ENCODE results near the gene SELENOO.

The SELENOO gene

DNA sequence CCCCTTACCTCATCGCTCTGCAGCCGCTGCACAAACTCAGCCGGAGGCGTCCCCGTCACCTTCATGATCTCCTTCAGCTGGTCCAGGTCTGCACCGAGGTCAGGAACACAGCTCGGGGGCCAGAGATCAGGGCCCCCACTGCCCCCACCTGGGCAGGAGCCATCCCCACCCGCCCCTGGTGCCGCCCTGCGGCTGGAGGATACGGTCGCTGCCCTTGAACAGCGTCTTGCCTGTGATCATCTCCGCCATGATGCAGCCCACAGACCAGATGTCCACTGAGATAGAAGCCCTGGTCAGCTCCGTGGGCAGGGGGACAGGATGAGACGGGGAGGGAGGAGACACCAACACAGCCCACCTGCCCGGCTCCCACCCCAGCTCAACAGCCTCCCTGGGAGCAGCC is 54.8 kb downstream of the SELENOO start:
- peaks cover 7% of the 10 kb centered on the region for H3K4me1 ChIP-seq (ENCODE audit: control insufficient read depth, insufficient read depth, low read length)
- peaks cover 16% of the 10 kb centered on the region for H3K36me3 ChIP-seq (ENCODE audit: control insufficient read depth, insufficient read depth, low read length)
- H3K9ac ChIP-seq (ENCODE audit: low read length), result no peak overlapping the region
- peaks cover 6% of the 10 kb centered on the region for H3K27me3 ChIP-seq (ENCODE audit: control insufficient read depth, insufficient read depth, low read length)
- no peak overlapping the region for H3K27ac ChIP-seq (ENCODE audit: low read depth, low read length)
- no peak overlapping the region for H3K4me3 ChIP-seq (ENCODE audit: low read depth, low read length)
- no peaks in the 10 kb centered on the region for H3K9me3 ChIP-seq (ENCODE audit: control insufficient read depth, insufficient read depth, low read depth, low read length)

DNA sequence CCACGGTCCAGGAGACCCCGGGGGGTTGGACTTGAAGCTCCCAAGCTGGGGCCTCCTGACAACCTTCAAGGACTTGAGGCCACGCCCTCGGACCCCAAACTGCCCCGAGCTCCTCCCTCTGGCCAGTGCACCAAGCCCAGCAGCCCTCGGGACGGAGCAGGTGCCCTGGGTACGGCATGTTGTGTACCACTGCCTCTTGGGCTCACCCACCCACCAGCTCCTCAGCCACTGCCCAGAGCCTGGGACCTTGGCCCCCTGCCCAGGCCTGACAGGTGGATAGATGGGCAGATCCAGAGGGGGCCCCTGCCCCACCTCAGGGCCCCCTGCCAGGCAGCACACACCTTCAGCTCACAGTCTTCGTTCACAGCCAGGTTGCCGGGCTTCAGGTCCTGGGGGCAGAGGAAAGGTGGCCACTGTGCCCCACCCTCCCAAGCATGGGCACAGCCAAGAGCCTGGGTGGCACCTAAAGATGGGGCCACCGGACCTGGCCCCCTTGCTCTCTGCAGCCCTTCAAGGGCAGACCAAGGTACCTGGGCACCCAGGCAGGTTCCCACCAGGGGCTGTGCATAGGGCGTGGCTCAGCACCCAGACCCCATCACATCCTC is 55.5 kb downstream of the SELENOO start:
- Histone ChIP-seq H3K36me3 (ENCODE audit: control insufficient read depth, insufficient read depth, low read length) (peaks cover 16% of the 10 kb centered on the region), H3K4me3 (ENCODE audit: low read depth, low read length) (no peak overlapping the region), H3K27ac (ENCODE audit: low read depth, low read length) (no peak overlapping the region), H3K9ac (ENCODE audit: low read length) (no peak overlapping the region), H3K9me3 (ENCODE audit: control insufficient read depth, insufficient read depth, low read depth, low read length) (no peaks in the 10 kb centered on the region), H3K4me1 (ENCODE audit: control insufficient read depth, insufficient read depth, low read length) (peaks cover 7% of the 10 kb centered on the region), H3K27me3 (ENCODE audit: control insufficient read depth, insufficient read depth, low read length) (peaks cover 11% of the 10 kb centered on the region)

- H3K36me3 ChIP-seq (ENCODE audit: control insufficient read depth, insufficient read depth, low read length), result peaks cover 16% of the 10 kb centered on the region
- no peaks in the 10 kb centered on the region for H3K9me3 ChIP-seq (ENCODE audit: control insufficient read depth, insufficient read depth, low read depth, low read length)
- H3K27ac ChIP-seq (ENCODE audit: low read depth, low read length), result no peak overlapping the region
- H3K9ac ChIP-seq (ENCODE audit: low read length), result no peak overlapping the region
- H3K4me3 ChIP-seq (ENCODE audit: low read depth, low read length), result no peak overlapping the region
- H3K27me3 ChIP-seq (ENCODE audit: control insufficient read depth, insufficient read depth, low read length), result peaks cover 13% of the 10 kb centered on the region
- peaks cover 3% of the 10 kb centered on the region for H3K4me1 ChIP-seq (ENCODE audit: control insufficient read depth, insufficient read depth, low read length)
Observed at GRCh38 chr22:50257041-50257440, 56.2 kb downstream of the SELENOO start.

DNA sequence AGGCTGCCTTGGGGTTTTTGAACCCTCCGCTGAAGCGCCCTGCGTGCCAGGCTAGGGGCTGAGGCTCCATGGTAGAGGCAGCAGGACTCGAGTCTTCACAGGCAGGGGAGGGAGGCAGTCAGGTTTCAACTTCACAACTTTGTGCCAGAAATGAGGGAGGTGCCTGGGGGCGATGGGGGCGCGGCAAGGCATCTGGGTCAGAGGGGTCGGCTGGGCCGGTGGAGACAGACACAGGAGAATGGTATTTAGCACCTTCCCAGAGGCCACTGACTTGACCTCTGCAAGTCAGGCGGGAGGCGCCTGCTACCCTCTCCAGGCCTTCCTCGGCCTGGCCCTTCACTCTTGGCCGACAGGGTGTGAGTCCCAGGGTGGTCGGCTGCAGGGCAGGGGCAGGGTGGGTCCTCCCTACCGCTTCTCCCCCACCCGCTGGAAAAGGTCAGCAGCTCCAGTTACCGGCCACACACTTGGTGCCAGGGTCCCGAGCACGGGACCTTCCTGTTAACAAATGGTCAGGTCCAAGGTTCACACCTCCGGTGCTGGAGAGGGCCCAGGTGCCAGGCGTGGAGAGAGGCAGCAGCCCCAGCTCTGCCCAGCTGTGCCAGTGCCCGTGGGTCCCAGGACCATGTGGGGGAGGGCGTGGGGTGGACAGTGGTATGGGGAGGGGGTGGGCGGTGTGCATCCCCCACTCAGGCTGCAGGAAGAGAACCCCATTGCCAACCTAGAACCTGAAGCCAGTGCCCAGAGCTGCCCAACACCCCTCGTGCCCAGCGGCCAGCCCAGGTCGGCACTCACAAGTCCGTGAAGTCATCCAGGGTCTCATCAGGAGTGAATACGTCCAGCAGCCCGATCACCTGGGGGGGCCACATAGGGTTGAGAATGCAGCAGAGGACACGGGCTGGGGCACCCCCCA is 56.9 kb downstream of the SELENOO start:
- Histone ChIP-seq H3K27ac (ENCODE audit: low read depth, low read length) (no peak overlapping the region), H3K9ac (ENCODE audit: low read length) (no peak overlapping the region), H3K4me3 (ENCODE audit: low read depth, low read length) (no peak overlapping the region), H3K27me3 (ENCODE audit: control insufficient read depth, insufficient read depth, low read length) (peaks cover 19% of the 10 kb centered on the region), H3K36me3 (ENCODE audit: control insufficient read depth, insufficient read depth, low read length) (peaks cover 16% of the 10 kb centered on the region), H3K9me3 (ENCODE audit: control insufficient read depth, insufficient read depth, low read depth, low read length) (no peaks in the 10 kb centered on the region), H3K4me1 (ENCODE audit: control insufficient read depth, insufficient read depth, low read length) (peaks cover 9% of the 10 kb centered on the region)

DNA sequence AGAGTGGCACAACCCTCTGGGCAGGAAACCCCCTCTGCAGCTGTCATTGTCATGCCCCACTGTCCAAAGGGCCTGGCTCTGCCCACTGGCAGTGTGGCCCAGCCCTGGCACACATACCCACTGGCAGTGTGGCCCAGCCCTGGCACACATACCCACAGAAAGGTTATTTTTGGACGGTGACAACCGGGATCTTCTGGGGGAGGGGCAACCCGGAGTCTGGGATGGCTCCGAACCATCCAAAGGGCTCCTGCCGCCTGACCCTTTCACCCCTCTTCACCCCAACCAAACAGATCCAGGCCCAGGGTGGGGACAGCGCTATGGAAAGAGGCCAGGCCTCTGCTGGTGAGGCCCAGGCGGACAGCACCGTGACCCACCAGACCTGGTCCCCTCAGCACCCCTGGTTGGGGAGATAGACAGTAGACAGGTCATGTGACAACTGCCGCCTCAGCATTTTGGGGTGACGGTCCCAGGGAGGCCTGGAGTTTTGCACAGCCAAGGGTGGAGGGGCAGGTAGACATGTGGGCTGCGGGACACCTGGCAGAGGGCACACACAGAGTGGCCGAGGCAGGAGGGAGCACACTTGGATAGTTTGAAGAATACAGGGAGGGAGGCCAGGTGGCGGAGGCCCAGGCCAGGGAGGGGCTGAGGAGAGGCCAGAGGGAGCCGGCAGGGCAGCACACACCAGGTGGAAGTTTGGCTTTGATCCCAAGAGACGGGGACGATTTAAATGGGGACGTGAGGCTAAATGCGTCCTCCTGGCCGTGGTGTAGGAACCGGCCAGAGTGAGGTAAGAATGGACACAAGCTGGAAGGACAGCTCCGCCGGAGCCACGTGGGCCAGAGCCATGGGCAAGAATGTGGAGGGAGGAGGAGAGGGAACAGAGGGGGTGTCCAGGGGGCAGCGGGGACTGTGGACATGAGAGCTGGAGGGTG is 57.8 kb downstream of the SELENOO start:
- no peaks in the 10 kb centered on the region for H3K9me3 ChIP-seq (ENCODE audit: control insufficient read depth, insufficient read depth, low read depth, low read length)
- H3K4me1 ChIP-seq (ENCODE audit: control insufficient read depth, insufficient read depth, low read length), result peaks cover 14% of the 10 kb centered on the region
- peaks cover 16% of the 10 kb centered on the region for H3K36me3 ChIP-seq (ENCODE audit: control insufficient read depth, insufficient read depth, low read length)
- peaks cover 29% of the 10 kb centered on the region for H3K27me3 ChIP-seq (ENCODE audit: control insufficient read depth, insufficient read depth, low read length)
- no peak overlapping the region for H3K27ac ChIP-seq (ENCODE audit: low read depth, low read length)
- no peak overlapping the region for H3K4me3 ChIP-seq (ENCODE audit: low read depth, low read length)
- no peak overlapping the region for H3K9ac ChIP-seq (ENCODE audit: low read length)

DNA sequence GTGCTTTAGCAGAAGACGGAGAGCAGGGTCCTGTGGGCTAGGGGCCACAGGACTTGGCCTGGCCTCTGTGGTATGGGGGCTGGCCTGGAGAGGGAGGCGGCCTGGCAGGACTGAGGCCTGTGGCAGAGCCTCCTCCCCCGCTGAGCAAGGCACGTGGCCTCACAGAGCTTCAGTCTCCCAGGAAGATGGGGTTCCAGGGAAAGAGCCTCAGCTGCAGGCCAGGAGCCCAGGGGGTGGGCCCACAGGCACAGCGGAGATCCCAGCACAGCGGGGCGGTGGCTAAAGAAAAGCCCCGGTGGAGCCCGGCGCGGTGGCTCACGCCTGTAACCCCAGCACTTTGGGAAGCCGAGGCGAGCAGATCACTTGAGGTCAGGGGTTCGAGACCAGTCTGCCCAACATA is 58.5 kb downstream of the SELENOO start:
- Histone ChIP-seq H3K27me3 (ENCODE audit: control insufficient read depth, insufficient read depth, low read length) (peaks cover 34% of the 10 kb centered on the region), H3K4me3 (ENCODE audit: low read depth, low read length) (no peak overlapping the region), H3K36me3 (ENCODE audit: control insufficient read depth, insufficient read depth, low read length) (peaks cover 14% of the 10 kb centered on the region), H3K4me1 (ENCODE audit: control insufficient read depth, insufficient read depth, low read length) (peaks cover 14% of the 10 kb centered on the region), H3K27ac (ENCODE audit: low read depth, low read length) (no peak overlapping the region), H3K9ac (ENCODE audit: low read length) (no peak overlapping the region), H3K9me3 (ENCODE audit: control insufficient read depth, insufficient read depth, low read depth, low read length) (no peaks in the 10 kb centered on the region)

GRCh38 chr22:50260434-50260800 is 59.6 kb downstream of the SELENOO start:
- H3K36me3 ChIP-seq (ENCODE audit: control insufficient read depth, insufficient read depth, low read length), result peaks cover 10% of the 10 kb centered on the region; the same call in 1 of the 2 replicates
- no peak overlapping the region for H3K27ac ChIP-seq (ENCODE audit: low read depth, low read length)
- no peak overlapping the region for H3K9ac ChIP-seq (ENCODE audit: low read length)
- peak overlapping the region; percentile 77 for H3K4me3 ChIP-seq (ENCODE audit: low read depth, low read length)
- H3K9me3 ChIP-seq (ENCODE audit: control insufficient read depth, insufficient read depth, low read depth, low read length), result no peaks in the 10 kb centered on the region
- peaks cover 14% of the 10 kb centered on the region for H3K4me1 ChIP-seq (ENCODE audit: control insufficient read depth, insufficient read depth, low read length)
- peaks cover 46% of the 10 kb centered on the region for H3K27me3 ChIP-seq (ENCODE audit: control insufficient read depth, insufficient read depth, low read length)

DNA sequence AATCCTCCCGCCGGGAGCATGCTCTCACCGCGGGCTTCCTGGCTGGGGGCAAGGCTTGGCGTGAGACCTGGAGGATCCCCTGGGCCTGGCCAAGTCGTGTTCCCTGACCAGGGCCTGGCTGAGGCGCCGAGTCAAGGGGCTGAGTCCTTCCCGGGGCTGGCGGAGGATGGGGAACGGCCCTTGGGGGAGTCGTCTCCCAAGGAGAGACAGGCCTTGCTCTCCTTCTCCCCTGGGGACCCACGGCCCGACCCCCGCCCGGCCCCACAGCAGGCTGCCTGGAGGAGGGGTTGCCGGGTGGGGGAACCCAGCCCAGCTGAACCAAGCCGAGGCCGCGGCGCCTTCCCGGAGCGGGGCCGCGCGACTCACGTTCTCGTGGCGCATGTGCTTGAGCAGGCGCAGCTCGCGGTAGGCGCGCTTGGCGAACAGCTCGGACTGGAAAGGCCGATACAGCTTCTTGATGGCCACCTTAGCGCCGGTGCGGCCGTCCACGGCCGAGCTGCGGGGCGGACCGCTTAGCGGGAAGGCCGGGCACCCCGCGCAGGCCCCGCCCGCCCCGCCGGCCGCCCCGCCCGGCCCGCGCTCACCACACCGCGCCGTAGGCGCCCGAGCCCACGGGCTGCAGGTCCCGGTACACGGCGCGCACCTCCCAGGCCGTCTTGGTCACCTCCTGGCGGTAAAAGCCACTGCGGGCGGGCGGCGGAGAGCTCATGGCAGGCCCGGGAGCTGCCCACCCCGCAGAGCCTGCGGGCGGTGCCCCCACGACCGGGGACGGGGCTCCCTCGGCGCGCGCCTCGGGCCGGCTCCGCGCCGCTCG is 60.2 kb downstream of the SELENOO start:
- peaks cover 14% of the 10 kb centered on the region for H3K4me1 ChIP-seq (ENCODE audit: control insufficient read depth, insufficient read depth, low read length)
- H3K9me3 ChIP-seq (ENCODE audit: control insufficient read depth, insufficient read depth, low read depth, low read length), result no peaks in the 10 kb centered on the region
- no peak overlapping the region for H3K27ac ChIP-seq (ENCODE audit: low read depth, low read length)
- peaks cover 7% of the 10 kb centered on the region; the same call in 1 of the 2 replicates for H3K36me3 ChIP-seq (ENCODE audit: control insufficient read depth, insufficient read depth, low read length)
- peaks cover 50% of the 10 kb centered on the region for H3K27me3 ChIP-seq (ENCODE audit: control insufficient read depth, insufficient read depth, low read length)
- peak overlapping the region; percentile 55 for H3K9ac ChIP-seq (ENCODE audit: low read length)
- peak overlapping the region; percentile 77 for H3K4me3 ChIP-seq (ENCODE audit: low read depth, low read length)

DNA sequence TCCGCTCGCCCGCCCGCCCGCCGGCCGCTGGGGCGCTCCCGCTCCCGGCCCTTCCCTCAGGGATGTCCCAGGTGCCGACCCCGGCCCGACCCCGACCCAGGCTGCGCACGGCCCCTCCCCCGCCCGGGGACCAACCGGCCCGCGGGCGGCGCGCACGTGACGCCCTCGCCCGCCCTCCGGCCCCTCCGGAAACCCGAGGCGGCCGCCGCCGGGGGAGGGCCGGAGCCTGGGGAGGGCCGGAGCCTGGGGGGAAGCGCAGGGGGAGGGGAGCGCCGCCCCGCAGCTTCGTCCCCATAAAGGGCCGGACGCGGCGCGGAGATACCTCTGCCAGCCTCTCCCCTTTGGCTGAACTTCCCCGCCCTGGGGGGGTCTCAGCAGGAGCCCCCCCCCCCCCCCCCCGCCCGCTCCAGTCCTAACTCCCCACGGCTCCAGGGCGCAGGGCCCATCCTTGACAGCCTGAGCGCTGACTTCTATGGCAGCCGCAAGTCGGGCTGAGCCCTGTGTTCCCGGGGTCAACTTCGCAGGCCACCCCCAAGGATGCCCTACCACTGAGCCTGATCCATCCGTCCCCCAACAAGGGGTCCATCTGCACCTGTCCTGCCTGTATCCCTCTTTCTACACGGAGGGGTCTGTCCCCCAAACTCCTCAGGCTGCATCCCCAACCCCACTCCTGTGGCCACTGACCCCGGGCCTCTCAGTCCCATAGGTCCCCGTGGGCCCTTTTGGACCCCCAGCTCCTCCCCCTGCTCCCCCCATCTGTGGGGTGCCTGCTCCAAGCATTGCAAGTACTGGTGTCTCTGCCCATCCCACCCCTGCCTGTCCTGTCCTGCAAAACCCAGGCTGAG is 61.0 kb downstream of the SELENOO start, which contains the start of gene MAPK12:
MAPK12 (minus strand) TSS at position 69 of the 845 bp plus-strand sequence. CDS start 174 bp downstream, outside the sequence.
- Histone ChIP-seq H3K4me3 (ENCODE audit: low read depth, low read length) (peak within 1 kb of the TSS; percentile 77), H3K9me3 (ENCODE audit: control insufficient read depth, insufficient read depth, low read depth, low read length) (no peaks in the 10 kb centered on the region), H3K9ac (ENCODE audit: low read length) (peak within 1 kb of the TSS; percentile 55), H3K27me3 (ENCODE audit: control insufficient read depth, insufficient read depth, low read length) (peaks cover 59% of the 10 kb centered on the region), H3K36me3 (ENCODE audit: control insufficient read depth, insufficient read depth, low read length) (peaks cover 5% of the 10 kb centered on the region; the same call in 1 of the 2 replicates), H3K27ac (ENCODE audit: low read depth, low read length) (no peak within 1 kb of the TSS), H3K4me1 (ENCODE audit: control insufficient read depth, insufficient read depth, low read length) (peaks cover 14% of the 10 kb centered on the region)

Data from HUES6 (cell line).